Nephron progenitor cell (in vitro differentiated cells): Measurements from ENCODE around the gene ADRB2.

Experiments
- DNase-seq: peaks from one replicate; pipeline ENCODE4 v3.0.0; 2021
- H3K27ac Mint-ChIP-seq: 2 replicates; pipeline ENCODE4 v1.8.0; 2021; ENCODE audit warnings: mild to moderate bottlenecking, moderate library complexity, mixed read lengths
- H3K27me3 Mint-ChIP-seq: 2 replicates; pipeline ENCODE4 v1.8.0; 2021; ENCODE audit warnings: mild to moderate bottlenecking, low read depth, mixed read lengths; ENCODE audit not compliant: poor library complexity
- H3K36me3 Mint-ChIP-seq: 2 replicates; pipeline ENCODE4 v1.8.0; 2021; ENCODE audit warnings: low read depth, mixed read lengths
- H3K4me1 Mint-ChIP-seq: 2 replicates; pipeline ENCODE4 v1.8.0; 2021; ENCODE audit warnings: mixed read lengths
- H3K4me3 Mint-ChIP-seq: 2 replicates; pipeline ENCODE4 v1.8.0; 2021; ENCODE audit warnings: mild to moderate bottlenecking, moderate library complexity, mixed read lengths
- H3K9me3 Mint-ChIP-seq: 2 replicates; pipeline ENCODE4 v1.8.0; 2021; ENCODE audit warnings: mild to moderate bottlenecking, moderate library complexity, mixed read lengths
- CTCF ChIP-seq: fragments of 200-600 bp; sonication (generic); IDR thresholded peaks from 2 replicates; pipeline ENCODE4 v1.5.0; 2021; ENCODE audit warnings: antibody characterized with exemption

The ADRB2 gene

GRCh38 chr5:148829734-148830133, 3.3 kb downstream of the ADRB2 start:
- peaks cover 70% of the 10 kb centered on the region for H3K27me3 Mint-ChIP-seq
- no peaks in the 10 kb centered on the region for H3K36me3 Mint-ChIP-seq
- no peak for DNase-seq
- no peak overlapping the region for H3K27ac Mint-ChIP-seq
- no peak overlapping the region for H3K4me3 Mint-ChIP-seq
- no peak for TF ChIP-seq CTCF
- H3K4me1 Mint-ChIP-seq = peaks cover 9% of the 10 kb centered on the region
- H3K9me3 Mint-ChIP-seq = no peaks in the 10 kb centered on the region

GRCh38 chr5:148830211-148830610, 3.8 kb downstream of the ADRB2 start:
- H3K27ac Mint-ChIP-seq = no peak overlapping the region
- no peak for DNase-seq
- peaks cover 9% of the 10 kb centered on the region for H3K4me1 Mint-ChIP-seq
- H3K36me3 Mint-ChIP-seq = no peaks in the 10 kb centered on the region
- H3K27me3 Mint-ChIP-seq = peaks cover 65% of the 10 kb centered on the region
- H3K9me3 Mint-ChIP-seq = no peaks in the 10 kb centered on the region
- no peak for TF ChIP-seq CTCF
- no peak overlapping the region for H3K4me3 Mint-ChIP-seq

DNA sequence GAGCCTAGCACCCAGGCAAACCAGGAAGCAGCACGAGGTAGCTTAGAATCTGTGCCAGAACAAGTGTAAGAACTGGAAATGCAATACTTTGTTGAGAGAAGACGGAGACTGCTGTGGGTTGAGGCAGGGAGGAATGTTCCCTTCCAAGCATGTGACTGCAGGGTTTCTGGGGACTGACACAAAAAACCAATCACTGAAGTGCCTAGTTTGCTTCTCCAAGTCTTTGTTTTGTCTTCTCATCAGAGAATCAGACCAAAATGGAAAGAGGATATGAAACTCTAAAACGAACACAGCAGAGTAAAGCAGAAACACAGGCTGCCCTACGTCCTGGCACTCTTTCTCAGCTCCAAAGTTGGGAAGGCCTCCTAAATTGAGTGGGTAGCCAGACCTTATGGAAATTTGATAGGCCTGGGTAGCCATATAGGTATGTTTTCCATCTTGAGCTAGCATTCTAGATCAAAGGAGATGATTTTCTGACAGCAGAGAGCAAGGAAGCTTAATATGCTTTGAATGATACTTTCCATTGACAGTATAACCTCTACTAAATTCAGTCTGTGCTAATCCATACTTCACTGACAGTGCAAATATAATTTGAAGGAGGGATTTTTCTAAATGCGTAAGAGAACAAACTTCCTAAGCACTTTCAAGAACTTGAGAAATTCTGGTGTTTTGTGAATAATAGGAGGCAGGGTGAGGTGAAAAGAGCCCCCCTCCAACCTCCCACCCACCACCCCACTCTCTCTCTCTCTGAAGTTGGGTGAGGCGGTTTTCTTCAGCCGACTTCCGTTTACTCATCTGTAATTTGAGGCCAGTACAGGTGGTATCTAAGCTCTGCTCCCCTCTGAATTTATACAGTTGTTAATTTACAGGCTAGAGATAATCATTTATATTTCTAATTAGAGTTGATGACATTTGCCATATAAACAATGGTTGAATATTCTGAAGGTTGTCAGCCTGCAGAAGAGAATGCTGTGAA, 5.5 kb downstream of the ADRB2 start:
- Mint-ChIP-seq H3K36me3 (no peaks in the 10 kb centered on the region), H3K4me1 (no peaks in the 10 kb centered on the region), H3K9me3 (no peaks in the 10 kb centered on the region), H3K27me3 (peaks cover 51% of the 10 kb centered on the region), H3K4me3 (no peak overlapping the region), H3K27ac (no peak overlapping the region)
- TF ChIP-seq CTCF = no peak
- DNase-seq = no peak

GRCh38 chr5:148833122-148833521, 6.7 kb downstream of the ADRB2 start:
- no peak for DNase-seq
- H3K4me1 Mint-ChIP-seq = no peaks in the 10 kb centered on the region
- H3K9me3 Mint-ChIP-seq = no peaks in the 10 kb centered on the region
- no peaks in the 10 kb centered on the region for H3K36me3 Mint-ChIP-seq
- no peak for TF ChIP-seq CTCF
- peaks cover 44% of the 10 kb centered on the region for H3K27me3 Mint-ChIP-seq
- H3K27ac Mint-ChIP-seq = no peak overlapping the region
- H3K4me3 Mint-ChIP-seq = no peak overlapping the region

GRCh38 chr5:148833925-148834324, 7.5 kb downstream of the ADRB2 start:
- no peak for TF ChIP-seq CTCF
- no peak overlapping the region for H3K4me3 Mint-ChIP-seq
- DNase-seq = no peak
- no peaks in the 10 kb centered on the region for H3K4me1 Mint-ChIP-seq
- H3K27ac Mint-ChIP-seq = no peak overlapping the region
- no peaks in the 10 kb centered on the region for H3K36me3 Mint-ChIP-seq
- H3K27me3 Mint-ChIP-seq = peaks cover 41% of the 10 kb centered on the region
- H3K9me3 Mint-ChIP-seq = no peaks in the 10 kb centered on the region

GRCh38 chr5:148834689-148835088, 8.3 kb downstream of the ADRB2 start:
- DNase-seq = no peak
- H3K9me3 Mint-ChIP-seq = no peaks in the 10 kb centered on the region
- H3K4me1 Mint-ChIP-seq = no peaks in the 10 kb centered on the region
- H3K36me3 Mint-ChIP-seq = no peaks in the 10 kb centered on the region
- TF ChIP-seq CTCF = no peak
- peaks cover 33% of the 10 kb centered on the region for H3K27me3 Mint-ChIP-seq
- H3K27ac Mint-ChIP-seq = no peak overlapping the region
- no peak overlapping the region for H3K4me3 Mint-ChIP-seq
